ENCODE data around the gene FCHO1. TPM values are rescaled to one million over a fixed set of nuclear protein-coding genes. Genes with fewer than 3 reads are reported as not detected.
"Not testable (repeated sequence)": the region's sequence is repeated elsewhere in the genome, so short reads cannot be mapped to it uniquely, and the experiment has no call there.

The FCHO1 gene
- total RNA-seq, 1 experiment from 2014 or later = 4.6 TPM

DNA sequence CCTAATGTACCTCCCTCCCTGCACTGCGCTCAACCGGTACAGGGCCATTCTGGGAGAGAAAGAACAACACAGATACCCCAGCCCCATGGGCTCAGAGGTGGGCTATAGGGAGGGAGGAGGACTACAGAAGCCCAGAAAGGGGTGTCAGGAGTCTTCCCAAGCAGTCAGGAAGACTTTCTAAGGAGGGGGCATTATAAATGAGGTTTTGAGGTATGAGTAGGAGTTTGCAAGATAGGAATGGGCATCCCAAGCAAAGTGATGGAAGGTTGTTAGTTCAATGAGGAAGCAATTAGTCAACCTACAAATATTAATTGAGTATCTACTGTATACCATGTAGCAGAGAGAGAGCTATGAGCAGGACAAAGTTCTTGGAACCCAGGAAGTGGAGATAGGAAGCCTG, 37.4 kb downstream of the FCHO1 start:
- no peak for DNase-seq (ENCODE audit: extremely low read depth, low read depth)

- no peak for DNase-seq (ENCODE audit: extremely low read depth, low read depth)
Observed at GRCh38 chr19:17790059-17790780, 38.9 kb downstream of the FCHO1 start.

DNA sequence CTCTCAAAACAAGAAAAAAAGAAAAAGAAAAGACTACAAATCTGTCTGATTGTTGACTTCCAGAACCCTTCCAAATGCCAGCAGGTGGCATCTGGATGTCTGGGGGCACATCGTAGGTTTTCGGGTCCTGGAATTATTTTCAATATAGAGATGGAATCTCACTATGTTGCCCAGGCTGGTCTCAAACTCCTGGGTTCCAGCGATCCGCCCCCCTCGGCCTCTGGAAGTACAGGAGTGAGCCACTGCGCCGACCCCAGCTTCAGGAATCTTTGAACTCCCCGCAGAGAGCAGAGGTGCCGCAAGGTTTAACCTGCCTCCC, 43.1 kb downstream of the FCHO1 start:
- no peak for DNase-seq (ENCODE audit: extremely low read depth, low read depth)

DNA sequence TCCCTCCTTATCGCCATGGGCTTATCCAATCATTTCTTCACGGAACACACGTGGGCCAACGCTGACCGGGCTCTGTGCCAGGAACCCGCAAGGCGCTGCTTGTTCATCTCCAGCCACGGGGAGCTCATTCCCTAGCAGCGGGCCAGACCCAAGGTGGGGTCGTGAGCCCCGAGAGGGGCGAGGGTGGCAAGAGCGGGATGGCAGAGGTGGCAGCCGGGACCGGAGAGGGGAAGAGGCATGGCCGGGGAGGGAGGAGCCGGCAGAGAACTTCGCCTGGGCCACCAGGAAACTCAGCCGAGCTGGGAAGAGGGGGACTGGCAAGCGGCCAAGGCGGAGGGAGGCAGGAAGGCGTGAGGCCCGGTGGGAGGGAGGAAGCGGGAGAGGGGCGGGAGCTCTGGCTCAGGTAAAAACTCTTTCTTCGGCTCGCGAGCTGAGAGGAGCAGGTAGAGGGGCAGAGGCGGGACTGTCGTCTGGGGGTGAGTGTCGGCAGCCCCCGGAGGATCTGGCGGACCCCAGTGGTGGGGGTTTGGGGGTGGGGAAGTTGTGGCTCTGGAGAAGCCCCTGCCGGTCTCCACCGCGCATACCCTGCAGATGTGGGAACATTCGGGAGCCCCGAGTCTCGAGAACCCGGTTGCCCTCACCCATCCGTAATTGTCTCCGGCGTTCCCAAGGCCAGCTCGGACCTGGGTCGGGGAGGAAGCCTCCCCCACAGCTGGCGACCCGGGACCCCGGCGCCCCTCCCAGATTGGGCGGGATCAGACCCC, 43.6 kb downstream of the FCHO1 start, which contains the start of gene B3GNT3:
TSS of gene B3GNT3 (plus strand) at position 408 of the 764 bp plus-strand sequence. CDS start 12,670 bp downstream, outside the sequence.
- no peak for DNase-seq (ENCODE audit: extremely low read depth, low read depth)

GRCh38 chr19:17795495-17795856, 44.2 kb downstream of the FCHO1 start:
- DNase-seq (ENCODE audit: extremely low read depth, low read depth) = no peak

DNA sequence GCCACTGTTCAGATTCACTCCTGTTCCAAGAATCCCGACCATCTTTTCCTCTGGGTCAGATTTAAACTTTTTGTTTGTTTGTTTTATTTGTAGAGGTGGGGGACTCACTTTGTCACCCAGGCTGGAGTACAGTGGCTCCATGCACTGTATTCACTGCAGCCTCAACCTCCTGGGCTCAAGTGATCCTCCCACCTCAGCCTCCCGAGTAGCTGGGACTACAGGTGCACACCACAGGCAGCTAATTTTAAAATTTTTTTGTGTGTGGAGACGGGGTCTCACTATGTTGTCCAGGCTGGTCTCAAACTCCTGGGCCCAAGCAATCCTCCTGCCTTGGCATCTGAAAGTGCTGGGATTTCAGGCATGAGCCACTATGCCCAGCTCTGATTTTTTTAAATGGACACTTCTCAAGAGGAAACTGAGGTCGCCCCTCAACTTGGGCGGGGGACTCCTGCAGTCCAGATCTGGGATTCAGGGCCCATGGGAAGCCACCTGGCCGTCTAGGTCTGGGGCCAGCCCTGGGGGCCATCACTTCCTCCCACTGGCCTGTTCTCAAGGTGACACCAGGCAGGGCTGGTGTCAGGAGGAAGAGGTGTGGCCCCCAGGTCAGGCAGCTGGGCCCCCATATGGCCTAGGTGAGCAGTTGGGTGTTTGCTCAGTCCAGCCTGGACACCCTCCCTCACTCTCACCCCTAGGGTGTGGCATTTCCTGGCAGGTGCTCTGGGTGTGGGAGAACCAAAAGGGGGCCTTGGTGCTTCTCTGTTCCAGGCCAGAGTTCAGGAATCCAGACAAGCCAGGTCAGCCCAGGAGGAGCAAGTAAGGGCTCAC, 44.9 kb downstream of the FCHO1 start:
- DNase-seq (ENCODE audit: extremely low read depth, low read depth) = no peak

DNA sequence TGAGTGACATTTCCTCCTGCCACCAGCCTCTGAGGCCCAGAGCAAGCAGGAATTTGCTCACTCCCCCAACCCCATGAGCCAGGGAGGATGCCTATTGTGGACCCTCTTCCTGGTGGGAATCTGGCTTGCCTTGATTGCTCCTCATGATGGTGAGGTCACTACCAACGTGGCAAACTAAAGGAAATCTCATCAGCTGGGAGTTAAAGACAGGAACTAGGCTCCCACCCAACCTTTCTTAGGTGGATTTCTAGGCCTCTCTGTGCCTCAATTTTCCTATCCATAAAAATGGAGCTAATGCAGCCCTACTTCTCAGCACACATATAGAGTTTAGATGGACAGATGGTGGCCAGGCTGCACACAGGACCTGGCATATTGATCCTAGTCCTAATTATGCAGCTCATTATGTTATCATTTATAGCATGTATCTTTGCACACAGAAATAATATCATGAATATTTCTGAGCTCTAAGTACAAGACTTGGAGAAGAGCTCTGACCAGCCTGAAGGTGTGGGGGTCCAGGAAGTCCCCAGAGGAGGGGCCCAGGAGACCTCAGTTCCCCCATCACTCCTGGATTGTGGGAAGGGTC, 45.7 kb downstream of the FCHO1 start:
- no peak for DNase-seq (ENCODE audit: extremely low read depth, low read depth)

- peak; percentile 54 for DNase-seq (ENCODE audit: extremely low read depth, low read depth)
Observed at GRCh38 chr19:17797424-17798201, 46.3 kb downstream of the FCHO1 start.

DNA sequence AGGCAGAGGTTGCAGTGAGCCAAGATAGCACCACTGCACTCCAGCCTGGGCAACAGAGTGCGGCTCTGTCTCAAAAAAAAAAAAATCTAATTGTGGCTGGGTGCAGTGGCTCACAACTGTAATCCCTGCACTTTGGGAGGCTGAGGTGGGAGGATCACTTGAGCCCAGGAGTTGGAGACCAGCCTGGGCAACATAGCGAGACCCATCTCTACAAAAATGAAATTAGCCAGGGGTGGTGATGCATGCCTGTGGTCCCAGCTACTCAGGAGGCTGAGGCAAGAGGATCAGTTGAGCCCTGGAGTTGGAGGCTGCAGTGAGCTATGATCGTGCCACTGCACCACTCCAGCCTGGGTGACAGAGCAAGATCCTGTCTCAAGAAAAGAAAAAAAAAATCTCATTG, 47.3 kb downstream of the FCHO1 start:
- DNase-seq (ENCODE audit: extremely low read depth, low read depth) = not testable (repeated sequence)

DNA sequence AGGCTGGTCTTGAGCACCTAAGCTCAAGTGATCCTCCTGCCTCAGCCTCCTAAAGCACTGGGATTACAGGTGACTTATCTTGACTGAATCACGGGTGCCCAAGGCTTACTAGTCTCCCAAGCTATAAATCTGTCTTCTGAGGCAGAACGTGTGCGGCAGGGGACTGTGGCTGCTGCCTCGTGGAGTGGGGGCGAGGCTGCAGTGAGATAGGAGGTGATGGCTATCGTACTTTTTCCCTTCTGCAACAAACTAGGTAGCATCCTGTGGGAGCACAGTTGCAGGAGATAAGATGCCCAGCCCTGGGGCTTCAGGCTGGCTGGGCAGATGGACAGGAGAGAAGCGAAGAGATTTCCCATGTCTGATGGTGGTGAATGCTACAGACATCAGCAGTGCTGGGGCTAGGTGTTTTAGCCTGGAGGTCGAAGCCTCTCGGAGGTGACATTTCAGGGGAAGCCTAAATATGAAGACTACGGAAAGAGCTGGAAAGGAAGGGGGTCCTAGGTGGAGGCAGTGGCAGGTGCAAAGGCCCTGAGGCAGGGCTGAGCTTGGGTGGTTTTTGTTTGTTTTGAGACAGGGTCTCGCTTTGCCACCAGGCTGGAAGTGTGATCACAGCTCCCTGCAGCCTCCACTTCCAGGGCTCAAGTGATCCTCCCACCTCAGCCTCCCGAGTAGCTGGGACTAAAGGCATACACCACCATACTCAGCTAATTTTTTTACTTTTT, 51.0 kb downstream of the FCHO1 start:
- no peak for DNase-seq (ENCODE audit: extremely low read depth, low read depth)

GRCh38 chr19:17803264-17803896, 52.1 kb downstream of the FCHO1 start:
- no peak for DNase-seq (ENCODE audit: extremely low read depth, low read depth)

- DNase-seq (ENCODE audit: extremely low read depth, low read depth) = no peak
Observed at GRCh38 chr19:17805427-17805826, 54.1 kb downstream of the FCHO1 start.

DNA sequence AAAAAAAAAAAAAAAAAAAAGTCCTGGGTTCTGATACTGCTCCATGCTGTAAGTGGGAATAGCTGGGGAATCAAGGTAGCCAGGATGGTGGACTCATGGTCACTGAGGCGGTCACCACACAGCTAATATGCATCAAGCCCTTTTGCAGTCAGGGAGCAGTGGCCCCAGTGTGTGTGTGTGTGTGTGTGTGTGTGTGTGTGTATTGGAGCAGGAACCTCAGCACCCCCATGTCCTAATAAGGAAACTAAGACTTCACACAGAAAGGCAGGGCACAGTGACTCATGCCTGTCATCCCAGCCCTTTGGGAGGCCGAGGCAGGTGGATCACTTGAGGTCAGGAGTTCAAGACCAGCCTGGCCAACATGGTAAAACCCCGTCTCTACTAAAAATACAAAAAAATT, 55.7 kb downstream of the FCHO1 start:
- no peak for DNase-seq (ENCODE audit: extremely low read depth, low read depth)

- DNase-seq (ENCODE audit: extremely low read depth, low read depth) = no peak
Observed at GRCh38 chr19:17807731-17808316, 56.5 kb downstream of the FCHO1 start.

DNA sequence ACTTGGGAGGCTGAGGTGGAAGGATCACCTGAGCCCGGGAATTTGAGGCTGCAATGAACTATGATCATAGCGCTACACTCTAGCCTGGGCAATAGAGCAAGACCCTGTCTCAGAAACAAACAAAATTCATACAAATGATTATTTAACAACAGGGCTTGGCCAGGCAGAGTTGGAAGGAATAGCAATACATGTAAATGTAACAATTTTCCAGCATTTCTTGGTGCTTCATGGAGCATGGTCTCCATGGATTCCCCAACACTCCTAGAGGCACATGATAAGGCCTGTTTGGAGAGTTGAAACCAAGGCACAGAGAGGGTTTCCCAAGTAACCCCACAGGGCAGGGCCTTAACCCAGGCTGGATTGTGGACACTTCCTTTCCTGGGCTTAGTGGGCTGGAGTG, 59.8 kb downstream of the FCHO1 start:
- DNase-seq (ENCODE audit: extremely low read depth, low read depth) = no peak

DNA sequence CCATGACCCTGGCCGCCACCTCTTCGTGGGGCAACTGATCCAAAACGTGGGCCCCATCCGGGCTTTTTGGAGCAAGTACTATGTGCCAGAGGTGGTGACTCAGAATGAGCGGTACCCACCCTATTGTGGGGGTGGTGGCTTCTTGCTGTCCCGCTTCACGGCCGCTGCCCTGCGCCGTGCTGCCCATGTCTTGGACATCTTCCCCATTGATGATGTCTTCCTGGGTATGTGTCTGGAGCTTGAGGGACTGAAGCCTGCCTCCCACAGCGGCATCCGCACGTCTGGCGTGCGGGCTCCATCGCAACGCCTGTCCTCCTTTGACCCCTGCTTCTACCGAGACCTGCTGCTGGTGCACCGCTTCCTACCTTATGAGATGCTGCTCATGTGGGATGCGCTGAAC, 60.4 kb downstream of the FCHO1 start:
- DNase-seq (ENCODE audit: extremely low read depth, low read depth) = no peak

- DNase-seq (ENCODE audit: extremely low read depth, low read depth) = no peak
Observed at GRCh38 chr19:17812099-17812498, 60.8 kb downstream of the FCHO1 start.

GRCh38 chr19:17817668-17818363, 66.5 kb downstream of the FCHO1 start:
- DNase-seq (ENCODE audit: extremely low read depth, low read depth) = no peak
